Neural progenitor cell (in vitro differentiated cells): ENCODE measurements around the gene RNF5. TPM values are rescaled to one million over a fixed set of nuclear protein-coding genes. Genes with fewer than 3 reads are reported as not detected.
A peak's percentile ranks its signal among the peaks of the same experiment; 100 is the strongest.

Experiments used
- DNase-seq: peaks from one replicate; pipeline ENCODE4 v3.0.0-alpha.2; 2016; ENCODE audit warnings: low spot score
- H2AFZ ChIP-seq: fragments of 200-600 bp; sonication (generic); replicated peaks from 2 replicates; pipeline ENCODE4 v1.6.1; 2016; ENCODE audit warnings: antibody characterized with exemption
- H3F3A ChIP-seq: fragments of 200-600 bp; sonication (generic); 2 replicates; pipeline ENCODE4 v1.6.1; 2016; ENCODE audit warnings: antibody characterized with exemption, low read depth
- H3K27ac ChIP-seq: fragments of 200-600 bp; sonication (generic); 2 replicates; pipeline ENCODE4 v1.5.1; 2016; ENCODE audit warnings: mild to moderate bottlenecking
- H3K27me3 ChIP-seq: fragments of 200-600 bp; sonication (generic); 2 replicates; pipeline ENCODE4 v1.6.1; 2016; ENCODE audit warnings: mild to moderate bottlenecking, moderate library complexity
- H3K36me3 ChIP-seq: fragments of 200-600 bp; sonication (generic); 2 replicates; pipeline ENCODE4 v1.5.1; 2016
- H3K4me1 ChIP-seq: fragments of 200-600 bp; sonication (generic); 2 replicates; pipeline ENCODE4 v1.6.1; 2016; ENCODE audit warnings: mixed run types
- H3K4me2 ChIP-seq: fragments of 200-600 bp; sonication (generic); 2 replicates; pipeline ENCODE4 v1.6.1; 2016
- H3K4me3 ChIP-seq: fragments of 200-600 bp; sonication (generic); 2 replicates; pipeline ENCODE4 v1.5.1; 2016
- H3K79me2 ChIP-seq: fragments of 200-600 bp; sonication (generic); 2 replicates; pipeline ENCODE4 v1.6.1; 2016; ENCODE audit warnings: low read depth
- H3K9ac ChIP-seq: fragments of 200-600 bp; sonication (generic); 2 replicates; pipeline ENCODE4 v1.6.1; 2016
- H3K9me3 ChIP-seq: fragments of 200-600 bp; sonication (generic); 2 replicates; pipeline ENCODE4 v1.5.1; 2016; ENCODE audit warnings: low read depth
- H4K20me1 ChIP-seq: fragments of 200-600 bp; sonication (generic); 2 replicates; pipeline ENCODE4 v1.6.1; 2016; ENCODE audit warnings: low read depth
- H3K27ac Mint-ChIP-seq: 3 replicates; pipeline ENCODE4 v1.8.0; 2021; ENCODE audit warnings: mixed read lengths
- H3K27me3 Mint-ChIP-seq: 2 replicates; pipeline ENCODE4 v1.8.0; 2022; ENCODE audit warnings: low read depth, mild to moderate bottlenecking, inconsistent platforms, moderate library complexity, mixed read lengths; ENCODE audit not compliant: insufficient read depth
- H3K36me3 Mint-ChIP-seq: 3 replicates; pipeline ENCODE4 v1.8.0; 2021; ENCODE audit warnings: mixed read lengths
- H3K4me1 Mint-ChIP-seq: 3 replicates; pipeline ENCODE4 v1.8.0; 2021; ENCODE audit warnings: mixed read lengths
- H3K4me3 Mint-ChIP-seq: 3 replicates; pipeline ENCODE4 v1.8.0; 2021; ENCODE audit warnings: mild to moderate bottlenecking, moderate library complexity, mixed read lengths
- H3K9me3 Mint-ChIP-seq: 3 replicates; pipeline ENCODE4 v1.8.0; 2020; ENCODE audit warnings: mixed read lengths
- EZH2 ChIP-seq: fragments of 200-600 bp; sonication (generic); IDR thresholded peaks from 2 replicates; pipeline ENCODE4 v1.6.1; 2017; ENCODE audit warnings: antibody characterized with exemption, mild to moderate bottlenecking, moderate library complexity
- EZH2phosphoT487 ChIP-seq: fragments of 200-600 bp; sonication (generic); IDR thresholded peaks from 2 replicates; pipeline ENCODE4 v1.6.1; 2017; ENCODE audit warnings: antibody characterized with exemption
- total RNA-seq: library from RNA; depleted of rRNA; stranded (reverse); fragments of >200 nt; gene quantifications from 2 replicates; pipeline ENCODE4 v1.2.3, GENCODE V29; 2015; ENCODE audit warnings: low replicate concordance
- TF ChIP-seq, protein P1 (sequence below): fragments of 200-600 bp; sonication (generic); IDR thresholded peaks from 2 replicates; pipeline ENCODE4 v1.5.1; 2017; ENCODE audit warnings: antibody characterized with exemption, mild to moderate bottlenecking

Gene RNF5
- total RNA-seq, 1 donor from 2014 or later = 129 TPM

DNA sequence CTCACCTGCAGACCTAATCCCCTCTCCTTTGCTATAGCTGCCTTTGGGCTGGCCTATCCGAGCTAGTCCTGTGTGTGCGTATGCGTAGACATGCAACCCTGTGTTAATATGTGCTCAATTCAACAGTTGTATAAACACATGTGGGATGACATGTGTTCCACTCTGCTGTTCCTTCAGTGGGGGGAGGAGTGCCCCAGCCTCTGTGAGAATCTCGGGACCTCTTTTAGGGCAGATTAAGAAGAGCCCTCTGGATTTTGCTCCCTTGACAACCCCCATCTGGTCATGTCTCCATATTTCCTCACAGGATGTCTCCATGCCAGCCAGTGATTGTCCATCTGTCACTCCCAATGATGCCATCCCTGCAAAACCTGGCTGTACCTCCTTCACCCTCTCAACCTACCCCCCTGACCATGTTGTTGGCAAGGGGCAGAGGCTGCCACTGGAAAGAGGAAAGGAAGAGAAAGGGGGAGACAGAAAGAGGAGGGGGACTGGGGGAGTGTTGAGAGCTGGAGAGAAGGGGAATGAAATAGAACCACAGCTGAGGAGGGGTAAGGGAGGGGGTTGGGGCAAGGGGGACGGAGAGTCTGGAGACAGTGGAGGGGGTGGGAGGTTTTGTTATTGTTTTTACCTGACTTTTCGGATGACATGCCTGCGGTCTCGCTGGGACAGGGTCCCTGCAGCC lies 26.9 kb upstream of the RNF5 start:
- Mint-ChIP-seq H3K4me1 (peaks cover 49% of the 10 kb centered on the region), H3K27me3 (peaks cover 14% of the 10 kb centered on the region), H3K4me3 (peak overlapping the region; percentile 83), H3K9me3 (no peaks in the 10 kb centered on the region), H3K36me3 (peaks cover 22% of the 10 kb centered on the region), H3K27ac (peak overlapping the region; percentile 1)
- Histone ChIP-seq H3K27ac (no peak overlapping the region), H3K27me3 (peaks cover 61% of the 10 kb centered on the region), H3K9me3 (no peaks in the 10 kb centered on the region), H3K4me3 (peak overlapping the region; percentile 65), H3F3A (peaks cover 18% of the 10 kb centered on the region), H3K79me2 (peaks cover 9% of the 10 kb centered on the region), H2AFZ (no peak overlapping the region), H4K20me1 (peaks cover 5% of the 10 kb centered on the region), H3K4me2 (peak overlapping the region; percentile 86), H3K36me3 (no peaks in the 10 kb centered on the region), H3K4me1 (peaks cover 18% of the 10 kb centered on the region), H3K9ac (no peak overlapping the region)
- DNase-seq = no peak
- TF ChIP-seq, protein P1, sequence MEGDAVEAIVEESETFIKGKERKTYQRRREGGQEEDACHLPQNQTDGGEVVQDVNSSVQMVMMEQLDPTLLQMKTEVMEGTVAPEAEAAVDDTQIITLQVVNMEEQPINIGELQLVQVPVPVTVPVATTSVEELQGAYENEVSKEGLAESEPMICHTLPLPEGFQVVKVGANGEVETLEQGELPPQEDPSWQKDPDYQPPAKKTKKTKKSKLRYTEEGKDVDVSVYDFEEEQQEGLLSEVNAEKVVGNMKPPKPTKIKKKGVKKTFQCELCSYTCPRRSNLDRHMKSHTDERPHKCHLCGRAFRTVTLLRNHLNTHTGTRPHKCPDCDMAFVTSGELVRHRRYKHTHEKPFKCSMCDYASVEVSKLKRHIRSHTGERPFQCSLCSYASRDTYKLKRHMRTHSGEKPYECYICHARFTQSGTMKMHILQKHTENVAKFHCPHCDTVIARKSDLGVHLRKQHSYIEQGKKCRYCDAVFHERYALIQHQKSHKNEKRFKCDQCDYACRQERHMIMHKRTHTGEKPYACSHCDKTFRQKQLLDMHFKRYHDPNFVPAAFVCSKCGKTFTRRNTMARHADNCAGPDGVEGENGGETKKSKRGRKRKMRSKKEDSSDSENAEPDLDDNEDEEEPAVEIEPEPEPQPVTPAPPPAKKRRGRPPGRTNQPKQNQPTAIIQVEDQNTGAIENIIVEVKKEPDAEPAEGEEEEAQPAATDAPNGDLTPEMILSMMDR = no peak
- TF ChIP-seq EZH2 (no peak), EZH2phosphoT487 (no peak)

DNA sequence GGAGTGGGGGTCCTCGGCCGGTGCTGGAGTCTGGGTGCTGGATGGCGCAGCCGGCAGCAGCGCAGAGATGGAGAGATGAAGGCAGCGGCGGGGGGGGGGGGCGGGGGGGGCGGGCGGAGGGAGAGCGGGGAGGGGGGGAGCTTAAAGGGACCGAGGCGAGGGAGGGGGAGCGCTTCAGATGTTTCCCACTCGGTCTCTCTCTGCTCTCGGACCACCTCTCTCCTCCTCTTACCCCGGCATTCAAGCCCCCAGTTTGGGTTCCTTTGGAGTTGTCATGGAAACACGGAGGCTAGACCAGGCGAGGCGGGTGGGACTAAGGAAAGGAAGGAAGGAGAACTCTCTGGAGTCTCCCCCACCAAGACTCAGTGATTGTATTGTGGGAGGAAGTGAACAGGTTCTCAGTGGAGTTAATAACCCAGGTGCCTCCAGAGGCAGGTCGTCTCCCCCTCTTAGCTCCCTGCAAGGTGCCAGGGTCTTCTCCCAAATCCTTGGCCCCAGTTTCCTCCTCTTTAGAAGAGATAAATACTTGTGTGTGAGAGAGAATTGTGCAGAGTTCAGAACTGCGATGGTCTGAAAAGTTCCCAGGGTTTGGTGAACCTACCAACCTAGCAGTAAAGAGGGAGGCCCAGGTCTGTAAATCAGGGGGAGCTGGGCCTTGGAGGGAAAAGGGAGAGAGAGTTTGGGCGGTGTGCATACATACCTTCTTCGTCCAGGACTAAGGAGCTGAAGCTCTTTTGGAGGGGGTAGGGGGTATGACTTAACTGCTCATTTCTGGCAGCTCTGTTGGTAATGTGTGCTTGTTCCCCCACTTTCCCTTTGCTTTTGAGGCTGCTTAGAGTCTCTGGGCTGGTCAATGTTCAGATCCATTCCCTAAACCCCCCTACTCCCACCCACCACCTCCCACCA lies 26.1 kb upstream of the RNF5 start, which contains the start of gene PRRT1:
TSS of gene PRRT1 (minus strand) at position 77 of the 906 bp plus-strand sequence. CDS start 112 bp downstream, outside the sequence.
- Mint-ChIP-seq H3K9me3 (no peaks in the 10 kb centered on the region), H3K27me3 (peaks cover 14% of the 10 kb centered on the region), H3K36me3 (peaks cover 22% of the 10 kb centered on the region), H3K4me3 (peak within 1 kb of the TSS; percentile 100), H3K27ac (peak within 1 kb of the TSS; percentile 98), H3K4me1 (peaks cover 43% of the 10 kb centered on the region)
- H3K36me3 ChIP-seq = no peaks in the 10 kb centered on the region
- H3K9ac ChIP-seq = no peak within 1 kb of the TSS
- no peak within 1 kb of the TSS for H2AFZ ChIP-seq
- peak; percentile 58 for DNase-seq
- H3K4me1 ChIP-seq = peaks cover 18% of the 10 kb centered on the region
- peak within 1 kb of the TSS; percentile 86 for H3K4me2 ChIP-seq
- H3K9me3 ChIP-seq = no peaks in the 10 kb centered on the region
- peaks cover 61% of the 10 kb centered on the region for H3K27me3 ChIP-seq
- H3K27ac ChIP-seq = no peak within 1 kb of the TSS
- peaks cover 5% of the 10 kb centered on the region for H4K20me1 ChIP-seq
- TF ChIP-seq EZH2 (no peak), EZH2phosphoT487 (no peak)
- TF ChIP-seq, protein P1 = no peak
- H3K79me2 ChIP-seq = peaks cover 9% of the 10 kb centered on the region
- peak within 1 kb of the TSS; percentile 65 for H3K4me3 ChIP-seq
- peaks cover 18% of the 10 kb centered on the region for H3F3A ChIP-seq

DNA sequence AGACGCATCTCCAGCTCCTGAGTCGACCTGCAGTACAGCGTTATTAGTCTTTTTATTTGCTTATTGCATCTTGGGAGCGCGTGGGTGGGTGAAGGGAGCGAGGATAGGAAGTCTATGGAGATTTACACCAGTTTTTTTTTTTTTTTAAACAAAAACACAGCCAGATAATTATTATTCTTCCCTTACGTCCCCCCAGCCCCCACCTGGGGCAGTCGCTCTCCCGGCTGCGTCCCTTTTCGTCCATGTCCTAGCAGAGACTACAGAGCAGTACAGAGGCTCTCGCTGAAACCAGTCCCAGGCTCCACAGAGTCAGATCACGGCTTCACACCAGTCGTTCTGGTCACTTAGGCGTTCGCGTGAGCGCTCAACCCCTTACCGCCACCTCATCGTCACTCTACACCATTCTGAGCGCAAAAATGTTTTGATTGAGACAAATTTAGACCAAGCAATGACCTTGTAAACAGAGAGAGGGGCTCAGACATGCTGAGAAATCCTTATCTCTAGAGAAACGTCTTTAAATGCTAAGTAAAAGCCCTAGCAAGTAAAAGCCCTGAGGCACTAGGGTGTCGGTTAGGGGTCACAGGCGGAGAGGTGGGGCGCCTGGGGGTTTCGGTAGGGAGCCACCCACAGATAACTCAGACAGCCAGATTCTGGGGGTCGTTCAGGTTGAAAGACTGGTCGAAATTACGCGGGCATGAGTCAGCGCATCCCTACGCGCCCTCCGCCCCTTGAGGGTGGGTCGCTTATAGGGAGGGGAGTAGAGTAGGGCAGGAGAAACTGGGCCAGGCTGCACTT lies 25.2 kb upstream of the RNF5 start:
- H3K9ac ChIP-seq = no peak overlapping the region
- peak overlapping the region; percentile 74 for H2AFZ ChIP-seq
- H3K9me3 ChIP-seq = no peaks in the 10 kb centered on the region
- no peaks in the 10 kb centered on the region for H3K9me3 Mint-ChIP-seq
- peak overlapping the region; percentile 98 for H3K27ac Mint-ChIP-seq
- H3K4me3 ChIP-seq = peak overlapping the region; percentile 65
- H3K4me2 ChIP-seq = peak overlapping the region; percentile 86
- peaks cover 26% of the 10 kb centered on the region for H3K36me3 Mint-ChIP-seq
- peak; percentile 70 for DNase-seq
- H3F3A ChIP-seq = peaks cover 18% of the 10 kb centered on the region
- H3K4me3 Mint-ChIP-seq = peak overlapping the region; percentile 100
- peaks cover 19% of the 10 kb centered on the region for H3K27me3 Mint-ChIP-seq
- H3K79me2 ChIP-seq = peaks cover 9% of the 10 kb centered on the region
- peaks cover 53% of the 10 kb centered on the region for H3K27me3 ChIP-seq
- H3K4me1 Mint-ChIP-seq = peaks cover 43% of the 10 kb centered on the region
- H3K36me3 ChIP-seq = no peaks in the 10 kb centered on the region
- H4K20me1 ChIP-seq = peaks cover 5% of the 10 kb centered on the region
- TF ChIP-seq, protein P1 = no peak
- TF ChIP-seq EZH2 = peak; percentile 10
- H3K4me1 ChIP-seq = peaks cover 18% of the 10 kb centered on the region
- no peak overlapping the region for H3K27ac ChIP-seq
